AG04449 (cell line): ENCODE data around the gene POU2F1.

Experiments used
- CTCF ChIA-PET: fragments of 350-600 bp; formaldehyde crosslinking; extraction: SDS; loops from one replicate; lab custom pipeline; 2021; ENCODE audit warnings: antibody characterized with exemption; lab: Yijun Ruan, JAX
- POLR2A ChIA-PET: fragments of 400-600, 350-600 bp; formaldehyde crosslinking; extraction: SDS; loops from one replicate; lab custom pipeline; 2020; ENCODE audit warnings: antibody characterized with exemption, inconsistent platforms; lab: Yijun Ruan, JAX
- DNase-seq: peaks from one replicate; pipeline ENCODE4 v3.0.0-alpha.2; 2010; ENCODE audit warnings: low read depth, low spot score
- H3K4me3 ChIP-seq: 2 replicates; pipeline ENCODE4 v1.5.1; 2011; ENCODE audit warnings: low read depth, mild to moderate bottlenecking, control low read depth, low read length
- TF ChIP-seq, protein P1 (sequence below): IDR thresholded peaks from one replicate; pipeline ENCODE4 v1.5.1; 2011; ENCODE audit warnings: mild to moderate bottlenecking, moderate library complexity, low read length, control low read depth, inconsistent platforms; ENCODE audit not compliant: insufficient read depth; ENCODE audit errors: missing control alignments

The POU2F1 gene

DNA sequence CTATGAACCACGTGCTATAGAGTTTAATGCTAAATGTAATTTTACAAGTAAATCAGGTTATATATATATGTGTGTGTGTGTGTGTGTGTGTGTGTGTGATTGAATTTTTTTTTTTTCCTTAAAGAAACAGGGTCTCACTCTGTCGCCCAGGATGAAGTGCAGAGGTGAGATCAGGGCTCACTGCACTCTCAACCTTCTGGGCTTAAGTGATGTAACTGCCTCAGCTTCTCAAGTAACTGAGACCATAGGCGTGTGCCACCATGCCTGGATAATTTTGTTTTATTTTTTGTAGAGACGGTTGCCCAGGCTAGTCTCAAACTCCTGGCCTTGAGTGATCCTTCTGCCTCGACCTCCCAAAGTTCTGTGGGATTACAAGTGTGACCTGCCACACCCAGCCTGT is 26.3 kb downstream of the POU2F1 start:
- ChIA-PET POLR2A (no interaction called here), CTCF (interaction anchor here (1.0 to 1.5 kb wide), 3 partner anchors 18 to 27 kb away, joined by 3 to 4 read pairs (median 4); no protein-coding TSS in a partner anchor)
- DNase-seq, result no peak
- no peak overlapping the region for H3K4me3 ChIP-seq
- TF ChIP-seq, protein P1, sequence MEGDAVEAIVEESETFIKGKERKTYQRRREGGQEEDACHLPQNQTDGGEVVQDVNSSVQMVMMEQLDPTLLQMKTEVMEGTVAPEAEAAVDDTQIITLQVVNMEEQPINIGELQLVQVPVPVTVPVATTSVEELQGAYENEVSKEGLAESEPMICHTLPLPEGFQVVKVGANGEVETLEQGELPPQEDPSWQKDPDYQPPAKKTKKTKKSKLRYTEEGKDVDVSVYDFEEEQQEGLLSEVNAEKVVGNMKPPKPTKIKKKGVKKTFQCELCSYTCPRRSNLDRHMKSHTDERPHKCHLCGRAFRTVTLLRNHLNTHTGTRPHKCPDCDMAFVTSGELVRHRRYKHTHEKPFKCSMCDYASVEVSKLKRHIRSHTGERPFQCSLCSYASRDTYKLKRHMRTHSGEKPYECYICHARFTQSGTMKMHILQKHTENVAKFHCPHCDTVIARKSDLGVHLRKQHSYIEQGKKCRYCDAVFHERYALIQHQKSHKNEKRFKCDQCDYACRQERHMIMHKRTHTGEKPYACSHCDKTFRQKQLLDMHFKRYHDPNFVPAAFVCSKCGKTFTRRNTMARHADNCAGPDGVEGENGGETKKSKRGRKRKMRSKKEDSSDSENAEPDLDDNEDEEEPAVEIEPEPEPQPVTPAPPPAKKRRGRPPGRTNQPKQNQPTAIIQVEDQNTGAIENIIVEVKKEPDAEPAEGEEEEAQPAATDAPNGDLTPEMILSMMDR, result no peak

DNA sequence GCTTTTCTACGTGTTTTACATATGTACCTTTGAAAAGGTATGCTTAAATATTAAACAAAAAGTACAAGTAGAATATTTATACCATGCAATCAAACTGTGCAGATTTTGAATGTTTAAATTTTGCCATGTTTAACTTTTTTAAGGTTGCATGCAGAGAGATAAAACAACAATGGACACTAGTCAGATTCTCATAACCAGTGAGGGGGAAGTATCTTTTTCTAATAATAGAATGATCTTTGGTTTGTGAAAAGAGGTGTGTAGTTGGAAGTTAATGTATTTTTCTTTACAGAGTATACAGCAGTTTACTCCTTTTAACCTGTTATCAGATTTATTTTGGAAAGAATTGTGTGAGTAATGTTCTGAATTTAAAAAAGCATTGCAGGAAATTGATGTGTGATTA is 27.1 kb downstream of the POU2F1 start:
- CTCF ChIA-PET, result interaction anchor here (1.2 to 1.5 kb wide), 2 partner anchors 21 to 27 kb away, joined by 3 to 4 read pairs; no protein-coding TSS in a partner anchor
- TF ChIP-seq, protein P1, result no peak
- POLR2A ChIA-PET, result no interaction called here
- H3K4me3 ChIP-seq, result no peak overlapping the region
- no peak for DNase-seq

DNA sequence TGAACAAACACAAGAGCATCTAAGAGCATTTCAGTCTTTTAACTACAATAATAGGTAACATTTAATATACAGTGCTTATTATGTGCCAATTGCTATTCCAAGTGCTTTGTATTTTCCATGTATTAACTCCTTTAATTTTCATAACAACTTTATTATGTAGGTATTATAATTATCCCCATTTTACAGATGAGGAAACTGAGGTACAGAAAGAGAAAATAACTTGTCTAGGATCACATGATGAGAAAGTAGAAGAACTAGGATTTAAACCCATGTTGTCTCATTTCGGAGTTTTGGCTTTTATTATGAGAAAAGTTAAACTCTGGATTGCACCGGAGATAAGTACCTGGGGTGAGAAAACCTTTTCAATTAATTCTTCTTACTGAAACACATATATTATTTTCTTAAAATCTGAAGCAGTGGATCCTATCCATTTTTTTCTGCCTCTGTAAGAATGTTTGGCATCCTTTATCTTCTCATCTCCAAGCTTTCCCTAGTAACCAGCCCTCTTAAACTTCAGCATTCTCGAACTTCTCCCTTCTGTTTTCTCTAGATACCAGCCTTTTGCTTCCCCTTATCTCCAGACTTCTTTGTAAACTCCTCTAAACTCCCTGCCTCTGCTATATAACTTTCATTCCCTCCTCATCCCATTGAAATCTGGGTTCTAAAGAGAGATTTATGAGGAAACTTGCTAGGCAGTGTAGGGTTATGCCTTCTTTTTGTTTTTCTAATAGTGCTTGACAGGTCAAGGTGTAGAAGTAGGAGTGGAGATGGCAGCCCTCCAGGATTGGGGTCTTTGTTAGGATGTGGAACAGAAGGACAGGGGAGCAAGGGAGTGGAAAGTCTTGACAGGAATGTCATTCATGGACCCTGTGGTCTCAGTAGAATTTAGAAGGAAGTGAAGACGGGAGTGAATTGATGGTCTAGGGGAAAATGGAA is 28.3 kb downstream of the POU2F1 start:
- DNase-seq, result no peak
- ChIA-PET CTCF (interaction anchor here (1.0 to 1.2 kb wide), 2 partner anchors 18 to 20 kb away, joined by 3 read pairs; no protein-coding TSS in a partner anchor), POLR2A (no interaction called here)
- TF ChIP-seq, protein P1, result no peak
- H3K4me3 ChIP-seq, result no peak overlapping the region

DNA sequence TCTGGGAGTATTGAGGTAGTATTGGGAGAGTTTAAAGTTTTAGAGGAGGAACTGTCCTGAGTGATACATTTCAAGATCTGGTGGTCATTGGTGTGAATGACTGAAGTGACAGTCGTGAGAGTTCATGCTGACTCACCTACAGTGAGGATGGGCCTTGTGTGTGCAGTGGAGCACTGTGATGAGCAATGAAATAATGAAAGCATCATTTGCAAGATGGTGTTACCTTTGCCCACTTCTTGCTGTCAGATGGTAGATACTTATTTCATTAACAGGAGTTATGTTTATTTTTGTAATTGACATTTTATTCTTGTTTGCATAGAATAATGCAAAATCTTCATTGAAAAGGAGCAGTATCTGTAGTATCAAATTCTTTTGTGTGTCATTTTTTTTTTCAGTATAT is 29.0 kb downstream of the POU2F1 start:
- DNase-seq, result no peak
- POLR2A ChIA-PET, result no interaction called here
- TF ChIP-seq, protein P1, result no peak
- CTCF ChIA-PET, result interaction anchor here (1.0 kb wide), 1 partner anchor 17 kb away, joined by 3 read pairs; no protein-coding TSS in a partner anchor
- no peak overlapping the region for H3K4me3 ChIP-seq

DNA sequence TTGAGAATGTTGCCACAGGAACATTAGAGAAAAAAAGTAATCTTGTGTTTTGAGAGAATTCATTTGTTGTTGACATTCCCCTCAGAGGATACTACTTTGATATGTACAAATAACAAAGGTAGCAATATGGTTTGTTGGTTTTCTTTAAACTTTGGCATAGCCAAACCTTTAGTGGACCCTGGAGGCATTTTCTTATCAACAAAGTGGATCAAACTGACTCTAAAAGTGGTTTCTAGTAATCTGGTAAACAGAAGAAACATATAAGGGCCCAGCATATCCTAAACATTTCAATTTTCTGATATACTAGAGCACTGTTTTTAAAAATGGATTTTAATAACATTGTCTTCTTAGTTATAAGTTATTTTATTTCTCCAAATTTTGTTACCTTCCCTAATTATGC is 29.8 kb downstream of the POU2F1 start:
- ChIA-PET POLR2A (no interaction called here), CTCF (no interaction called here)
- DNase-seq, result no peak
- H3K4me3 ChIP-seq, result no peak overlapping the region
- TF ChIP-seq, protein P1, result no peak

DNA sequence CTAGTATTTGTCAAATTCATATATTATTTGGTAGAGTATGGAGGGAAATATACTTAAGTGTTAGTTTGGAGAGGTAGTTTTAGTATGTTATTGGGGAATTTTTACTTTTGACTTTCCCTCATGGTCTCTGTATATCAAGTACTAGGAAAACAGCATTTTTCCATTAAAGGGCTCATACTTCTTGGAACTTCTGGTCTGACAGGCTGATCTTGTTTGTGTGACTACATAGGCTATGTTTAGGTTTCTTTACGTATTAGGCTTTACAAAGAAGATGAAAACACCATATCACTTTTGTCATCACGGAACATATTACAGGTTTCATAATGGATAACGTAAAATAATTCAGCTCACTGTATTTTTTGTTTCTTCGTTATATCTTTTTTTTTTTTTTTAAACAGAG is 30.8 kb downstream of the POU2F1 start:
- H3K4me3 ChIP-seq, result no peak overlapping the region
- ChIA-PET CTCF (interaction anchor here (0.9 to 2.0 kb wide), 2 partner anchors 16 to 31 kb away, joined by 3 to 7 read pairs; no protein-coding TSS in a partner anchor), POLR2A (no interaction called here)
- TF ChIP-seq, protein P1, result no peak
- no peak for DNase-seq
